Cerebellar cortex (tissue), 1 donor: ENCODE measurements around the gene DNAJC1.
A peak's percentile ranks its signal among the peaks of the same experiment; 100 is the strongest.

ENCODE experiments used
- DNase-seq: peaks from one replicate; pipeline ENCODE4 v3.0.0-alpha.2; 2015; ENCODE audit warnings: low spot score

Gene DNAJC1

GRCh38 chr10:21959998-21960397, 43.5 kb downstream of the DNAJC1 start:
- DNase-seq, result no peak

DNA sequence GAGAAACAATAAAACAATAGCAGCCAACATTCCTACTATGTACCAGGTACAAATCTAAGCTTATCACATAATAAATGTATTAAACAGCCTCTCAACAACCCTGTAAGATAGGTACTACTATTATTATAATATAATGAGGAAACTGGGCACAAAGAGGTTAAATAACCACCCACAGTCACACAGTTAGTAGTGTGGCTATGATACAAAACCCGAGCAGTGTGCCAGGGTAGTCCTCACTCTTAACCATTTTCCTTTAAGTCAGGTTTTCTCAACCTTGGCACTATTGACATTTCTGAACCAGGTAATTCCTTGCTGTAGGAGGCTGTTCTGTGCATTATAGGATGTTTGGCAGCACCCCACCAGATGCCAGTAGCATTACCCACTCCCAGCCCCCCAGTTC, 48.8 kb downstream of the DNAJC1 start:
- peak; percentile 19 for DNase-seq

DNA sequence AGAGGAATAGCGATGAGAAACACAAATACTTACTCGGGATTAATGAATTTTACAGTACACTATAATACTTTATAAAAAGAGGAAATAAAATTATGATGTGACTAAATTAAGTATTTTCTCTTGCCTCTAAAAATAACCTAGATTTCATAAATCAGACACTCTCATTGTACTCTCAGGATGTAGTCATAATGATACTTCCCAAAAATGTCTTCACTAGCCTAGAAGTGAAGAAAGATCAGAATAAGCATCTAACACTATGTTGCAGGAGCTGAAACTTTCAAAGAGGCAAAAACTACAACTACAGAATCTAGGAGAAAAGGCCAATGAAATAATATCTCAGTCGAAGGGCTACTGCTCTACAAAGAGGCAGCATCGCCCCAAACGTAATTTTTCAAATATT, 49.4 kb downstream of the DNAJC1 start:
- DNase-seq, result no peak

- peak; percentile 52 for DNase-seq
Observed at GRCh38 chr10:21953585-21954057, 49.9 kb downstream of the DNAJC1 start.

DNA sequence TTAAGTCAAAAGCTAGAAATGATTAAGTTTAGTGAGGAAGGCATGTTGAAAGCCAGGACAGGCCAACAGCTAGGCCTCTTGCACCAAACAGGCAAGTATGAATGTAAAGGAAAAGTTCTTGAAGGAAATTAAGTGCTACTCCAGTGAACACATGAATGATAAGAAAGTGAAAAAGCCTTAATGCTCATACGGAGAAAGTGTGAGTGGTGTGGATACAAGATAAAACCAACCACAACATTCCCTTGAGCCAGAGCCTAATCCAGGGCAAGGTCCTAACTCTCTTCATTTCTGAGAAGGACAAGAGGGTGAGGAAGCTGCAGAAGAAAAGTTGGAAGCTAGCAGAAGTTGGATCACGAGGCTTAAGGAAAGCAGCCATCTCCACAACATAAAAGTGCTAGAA, 53.0 kb downstream of the DNAJC1 start:
- DNase-seq, result no peak

- DNase-seq, result no peak
Observed at GRCh38 chr10:21946946-21947345, 56.6 kb downstream of the DNAJC1 start.

DNA sequence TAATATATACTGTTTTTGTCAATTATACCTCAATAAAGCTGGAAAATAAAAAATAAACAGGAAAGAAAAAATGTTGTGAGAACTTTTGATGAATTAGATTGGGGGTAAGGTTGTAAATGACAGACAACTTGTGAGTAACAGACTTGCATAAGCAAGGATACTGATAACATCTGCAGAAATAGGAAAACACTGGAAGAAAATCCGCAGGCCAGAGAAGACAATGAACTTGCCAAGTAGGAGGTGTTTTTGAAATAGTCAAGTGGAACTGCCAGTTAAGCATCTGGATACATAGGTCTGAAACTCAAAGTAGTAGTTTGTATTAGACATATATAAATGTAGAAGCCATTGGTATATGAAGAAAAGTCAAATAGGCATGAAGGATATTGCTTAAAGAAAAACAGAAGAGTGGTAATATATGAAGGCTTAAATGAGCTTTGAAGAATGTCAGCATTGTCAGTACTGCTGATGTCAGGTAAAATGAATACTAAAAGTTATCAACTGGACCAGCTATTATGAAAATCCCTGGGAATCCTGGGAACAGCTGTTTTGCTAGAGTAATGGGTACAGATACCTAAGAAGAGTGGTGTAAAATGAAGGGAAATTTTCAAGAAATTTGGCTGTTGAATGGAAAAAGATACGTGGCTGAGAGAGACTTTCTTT, 58.7 kb downstream of the DNAJC1 start:
- DNase-seq, result no peak

GRCh38 chr10:21943633-21944265, 59.8 kb downstream of the DNAJC1 start:
- no peak for DNase-seq

DNA sequence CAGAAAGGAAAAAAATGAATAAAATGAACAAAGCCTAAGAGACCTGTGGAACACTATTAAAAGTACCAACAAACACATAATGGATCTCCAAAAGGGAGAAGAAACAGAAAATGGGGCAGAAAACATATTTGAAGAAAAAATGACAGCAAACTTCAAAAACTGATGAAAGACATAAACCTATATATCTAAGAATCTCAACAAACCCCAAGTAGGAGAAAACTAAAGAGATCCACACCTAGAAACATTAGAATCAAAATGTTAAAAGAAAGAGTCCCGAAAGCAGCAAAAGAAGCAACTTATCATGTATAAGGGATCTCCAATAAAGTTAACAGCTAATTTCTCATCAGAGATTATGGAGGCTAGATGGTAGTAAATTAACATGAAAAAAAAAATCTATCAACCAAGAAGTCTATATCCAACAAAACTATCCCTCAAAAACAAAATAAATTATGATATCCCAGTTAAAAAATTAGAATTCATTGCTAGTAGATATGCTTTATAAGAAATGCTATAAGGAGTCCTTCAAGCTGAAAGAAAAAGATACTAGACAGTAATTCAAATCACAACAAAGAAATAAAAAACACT, 68.0 kb downstream of the DNAJC1 start:
- no peak for DNase-seq

DNA sequence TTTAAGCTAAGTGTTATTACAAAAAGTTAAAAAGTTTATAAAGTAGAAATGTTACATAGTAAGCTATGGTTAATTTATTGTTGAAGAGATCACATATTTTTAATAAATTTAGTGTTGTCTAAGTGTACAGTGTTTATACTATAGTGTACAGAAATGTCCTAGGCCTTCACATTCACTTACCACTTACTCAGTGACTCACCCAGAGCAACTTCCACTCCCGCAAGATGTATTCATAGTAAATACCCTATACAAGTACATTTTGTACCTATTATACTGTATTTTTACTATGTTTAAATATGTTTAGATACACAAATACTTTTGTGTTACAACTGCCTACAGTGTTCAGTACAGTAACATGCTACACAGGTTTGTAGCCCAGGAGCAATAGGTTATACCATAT, 69.2 kb downstream of the DNAJC1 start:
- no peak for DNase-seq

- DNase-seq, result no peak
Observed at GRCh38 chr10:21929070-21929469, 74.5 kb downstream of the DNAJC1 start.

- no peak for DNase-seq
Observed at GRCh38 chr10:21927631-21928353, 75.7 kb downstream of the DNAJC1 start.

GRCh38 chr10:21926949-21927348, 76.6 kb downstream of the DNAJC1 start:
- DNase-seq, result peak; percentile 22

GRCh38 chr10:21926358-21926925, 77.1 kb downstream of the DNAJC1 start:
- no peak for DNase-seq

DNA sequence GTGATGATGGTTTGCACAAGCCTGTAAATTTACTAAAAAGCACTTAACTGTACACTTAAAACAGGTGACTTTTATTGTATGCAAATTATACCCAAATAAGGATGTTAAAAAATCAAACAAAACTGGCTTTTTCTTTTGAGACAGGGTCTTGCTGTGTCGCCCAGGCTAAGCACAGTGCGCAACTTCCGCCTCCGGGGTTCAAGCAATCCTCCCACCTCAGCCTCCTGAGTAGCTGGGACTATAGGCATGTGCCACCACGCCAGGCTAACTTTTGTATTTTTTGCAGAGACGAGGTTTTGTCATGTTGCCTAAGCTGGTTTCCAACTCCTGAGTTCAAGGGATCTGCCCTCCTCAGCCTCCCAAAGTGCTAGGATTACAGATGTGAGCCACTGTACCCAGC, 77.7 kb downstream of the DNAJC1 start:
- no peak for DNase-seq

- DNase-seq, result no peak
Observed at GRCh38 chr10:21924511-21924910, 79.0 kb downstream of the DNAJC1 start.

DNA sequence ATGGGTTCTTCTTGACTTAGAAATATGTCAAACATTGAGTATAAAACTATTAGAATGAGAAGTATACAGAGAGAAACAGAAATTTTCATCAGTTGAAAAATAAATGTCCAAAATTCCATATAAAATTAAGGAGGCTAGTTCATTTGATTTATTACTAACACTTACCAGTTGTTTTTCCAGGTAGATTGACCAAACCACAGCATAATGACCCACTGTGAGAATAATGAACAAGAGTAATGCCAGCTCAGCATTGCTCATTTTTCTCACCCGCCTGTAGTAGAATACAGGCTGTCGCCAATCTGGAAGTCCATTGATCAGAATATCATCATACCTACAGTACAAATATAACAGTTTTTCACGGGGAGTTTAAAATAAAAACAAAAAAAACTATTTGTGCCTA, 82.9 kb downstream of the DNAJC1 start:
- DNase-seq, result no peak

DNA sequence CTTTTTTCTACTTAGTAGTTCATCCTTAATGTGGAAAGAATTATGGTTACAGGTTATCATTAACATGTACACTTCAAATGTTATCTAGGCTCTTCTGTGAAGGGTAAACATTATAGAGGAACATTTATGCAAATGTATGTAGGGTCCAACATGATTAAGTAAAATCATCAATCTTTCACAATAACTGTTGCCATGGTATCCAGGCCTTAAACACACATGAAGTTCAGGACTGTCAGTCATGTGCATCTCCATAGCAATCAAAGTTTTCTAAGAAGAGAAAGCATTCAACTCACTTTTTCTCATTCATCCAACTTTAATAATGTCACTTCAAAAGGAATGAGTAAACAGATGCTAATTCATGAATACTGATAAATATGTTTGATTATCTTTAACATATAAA, 83.6 kb downstream of the DNAJC1 start:
- no peak for DNase-seq

DNA sequence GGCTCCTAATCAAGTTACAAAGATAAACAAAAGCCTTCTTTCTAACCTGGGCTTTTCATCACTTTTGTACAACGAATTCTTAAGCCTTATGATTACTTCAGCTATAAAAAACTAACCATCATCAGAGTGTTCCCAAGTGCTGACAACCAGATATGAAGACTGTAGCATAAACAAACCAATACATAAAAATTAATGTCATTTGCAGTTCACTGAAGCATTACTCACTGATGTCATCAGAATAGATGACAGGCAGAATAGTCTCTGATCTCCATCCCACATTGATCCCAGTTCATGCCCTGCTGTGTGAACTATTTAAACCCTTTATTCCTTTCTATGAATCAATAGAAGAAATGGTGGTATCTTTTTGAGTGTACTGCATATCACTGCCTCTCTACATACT, 84.4 kb downstream of the DNAJC1 start:
- no peak for DNase-seq

DNA sequence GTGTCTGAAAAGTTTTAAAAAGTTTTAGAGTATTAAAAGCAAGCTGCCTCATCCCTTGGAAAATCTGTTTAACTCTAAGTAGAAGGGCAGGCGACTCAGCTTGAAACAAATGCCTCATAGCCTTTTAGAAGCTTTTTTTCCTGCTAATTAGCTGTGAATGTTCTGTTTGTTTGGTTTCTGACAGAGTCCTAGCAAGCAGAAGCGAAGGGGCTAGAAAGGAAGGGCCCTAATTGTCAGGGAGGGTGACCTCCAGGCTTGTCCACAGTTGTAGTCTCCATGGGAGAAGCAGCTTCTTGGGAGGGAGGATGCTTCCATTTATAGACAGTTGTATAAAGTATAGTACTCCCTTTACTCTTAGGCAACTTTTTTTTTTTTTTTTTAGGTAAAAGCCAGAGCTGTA, 90.9 kb downstream of the DNAJC1 start:
- DNase-seq, result no peak

- DNase-seq, result no peak
Observed at GRCh38 chr10:21910798-21911197, 92.7 kb downstream of the DNAJC1 start.

DNA sequence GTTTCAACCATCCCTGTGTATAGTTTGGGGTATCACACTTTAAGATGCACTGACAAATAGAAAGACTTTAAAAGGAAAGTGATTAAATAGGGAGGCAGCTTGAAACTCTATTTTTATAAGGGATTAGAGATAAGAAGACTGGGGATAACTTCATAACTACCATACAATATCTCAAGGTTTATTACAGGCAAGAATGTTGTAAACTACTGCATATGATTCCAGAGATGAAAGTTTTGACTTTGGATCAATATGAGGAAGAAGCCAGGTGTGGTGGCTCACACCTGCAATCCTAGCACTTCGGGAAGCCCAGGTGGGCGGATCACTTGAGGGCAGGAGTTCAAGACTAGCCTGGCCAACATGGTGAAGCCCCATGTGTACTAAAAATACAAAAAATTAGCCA, 96.1 kb downstream of the DNAJC1 start:
- no peak for DNase-seq

DNA sequence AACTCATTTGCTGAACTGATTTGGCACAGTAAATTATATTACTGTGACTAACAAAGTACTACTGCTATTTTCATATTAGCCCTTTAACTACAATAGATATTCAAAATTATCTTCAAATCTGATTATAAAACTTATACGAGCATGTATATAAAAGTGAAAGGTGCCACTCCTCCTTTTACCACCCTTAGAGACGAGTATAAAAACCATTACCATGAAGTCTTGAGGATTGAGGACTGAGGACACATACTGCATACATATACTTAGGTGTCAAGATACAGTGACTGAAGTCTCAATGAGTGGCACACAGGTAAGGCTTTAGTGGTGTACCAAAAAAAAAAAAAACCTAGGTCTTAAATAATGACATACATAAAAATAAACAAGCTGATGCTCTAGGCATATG, 98.6 kb downstream of the DNAJC1 start:
- DNase-seq, result no peak
